Activated naive CD8-positive, alpha-beta T cell treated with anti-CD3 and anti-CD28 coated beads, Interleukin-2, amount 10 ng/mL, durations not matched to agents 7 days and 5 days (primary cell): ENCODE measurements around the gene PTPRN2. TPM values are rescaled to one million over a fixed set of nuclear protein-coding genes. Genes with fewer than 3 reads are reported as not detected.
"Not testable (repeated sequence)": the region's sequence is repeated elsewhere in the genome, so short reads cannot be mapped to it uniquely, and the experiment has no call there.

ENCODE experiments used
- ATAC-seq: fragments of 150-1000 bp; cut with Tn5 transposase; one replicate; pipeline ENCODE4 v1.10.0; 2021; ENCODE audit warnings: low read depth, moderate library complexity
- POLR2A ChIA-PET: fragments of 350-600 bp; sonication (Branson Sonifier 250); formaldehyde crosslinking; loops from one replicate; lab custom pipeline; 2021; ENCODE audit warnings: antibody characterized with exemption; lab: Charles Lee
- DNase-seq: peaks from one replicate; pipeline ENCODE4 v3.0.0; 2021
- H3K27ac Mint-ChIP-seq: one replicate; pipeline ENCODE4 v1.8.0; 2022; ENCODE audit warnings: mild to moderate bottlenecking, mixed read lengths
- H3K27me3 Mint-ChIP-seq: one replicate; pipeline ENCODE4 v1.8.0; 2022; ENCODE audit warnings: mild to moderate bottlenecking, moderate library complexity, mixed read lengths
- H3K36me3 Mint-ChIP-seq: one replicate; pipeline ENCODE4 v1.8.0; 2021; ENCODE audit warnings: mild to moderate bottlenecking, mixed read lengths
- H3K4me1 Mint-ChIP-seq: one replicate; pipeline ENCODE4 v1.8.0; 2021; ENCODE audit warnings: mixed read lengths
- H3K4me3 Mint-ChIP-seq: one replicate; pipeline ENCODE4 v1.8.0; 2022; ENCODE audit warnings: mild to moderate bottlenecking, moderate library complexity, mixed read lengths
- H3K9me3 Mint-ChIP-seq: one replicate; pipeline ENCODE4 v1.8.0; 2021; ENCODE audit warnings: mixed read lengths
- total RNA-seq, 2 experiments: library from RNA; stranded (reverse); gene quantifications; one replicate each; pipeline ENCODE4 v1.2.3, GENCODE V29; 2021

The PTPRN2 gene
- total RNA-seq, 2 experiments from 2014 or later: 4.5 to 4.9 TPM

DNA sequence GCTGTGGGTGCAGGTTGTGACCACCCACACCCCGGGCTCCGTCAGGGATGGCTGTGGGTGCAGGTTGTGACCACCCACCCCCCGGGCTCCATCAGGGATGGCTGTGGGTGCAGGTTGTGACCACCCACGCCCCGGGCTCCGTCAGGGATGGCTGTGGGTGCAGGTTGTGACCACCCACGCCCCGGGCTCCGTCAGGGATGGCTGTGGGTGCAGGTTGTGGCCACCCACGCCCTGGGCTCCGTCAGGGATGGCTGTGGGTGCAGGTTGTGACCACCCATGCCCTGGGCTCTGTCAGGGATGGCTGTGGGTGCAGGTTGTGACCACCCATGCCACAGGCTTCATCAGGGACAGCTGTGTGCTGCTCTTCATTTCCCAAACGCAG, 53.5 kb downstream of the PTPRN2 start:
- H3K9me3 Mint-ChIP-seq, H3K4me1 Mint-ChIP-seq, ATAC-seq, POLR2A ChIA-PET, H3K4me3 Mint-ChIP-seq, H3K27ac Mint-ChIP-seq, H3K27me3 Mint-ChIP-seq, DNase-seq, H3K36me3 Mint-ChIP-seq: not testable (repeated sequence)

DNA sequence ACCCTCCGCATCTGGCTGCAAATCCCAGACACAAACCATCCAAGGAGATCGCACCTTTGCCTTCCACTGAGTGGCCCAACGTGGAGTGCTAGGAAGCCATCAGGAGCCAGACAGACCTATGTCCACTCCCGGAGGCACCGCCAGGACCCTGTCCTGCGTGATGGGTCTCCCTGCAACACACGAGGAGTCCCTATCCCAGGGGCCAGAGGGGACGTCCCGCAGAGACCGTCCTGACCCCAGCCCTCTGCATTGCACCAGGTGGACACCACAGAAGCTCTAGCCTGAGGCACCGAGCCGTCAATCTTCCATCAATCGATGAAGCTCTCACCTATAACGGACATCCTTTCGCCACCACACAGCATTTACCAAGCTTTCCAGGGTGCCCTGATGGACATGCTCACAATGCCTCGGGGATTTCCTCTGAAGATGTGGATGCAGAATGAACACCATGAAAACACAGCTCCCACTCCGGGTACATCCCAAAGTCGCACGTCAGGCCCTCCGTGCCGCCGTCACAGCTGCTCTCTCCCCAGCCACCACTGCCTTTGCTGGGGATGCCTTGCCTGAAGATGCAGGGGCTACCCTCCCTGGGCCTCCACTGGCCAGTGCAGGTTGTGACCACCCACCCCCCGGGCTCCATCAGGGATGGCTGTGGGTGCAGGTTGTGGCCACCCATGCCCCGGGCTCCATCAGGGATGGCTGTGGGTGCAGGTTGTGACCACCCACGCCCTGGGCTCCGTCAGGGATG, 54.1 kb downstream of the PTPRN2 start:
- Mint-ChIP-seq H3K27ac (no peak overlapping the region), H3K27me3 (no peaks in the 10 kb centered on the region), H3K36me3 (no peaks in the 10 kb centered on the region), H3K4me3 (no peak overlapping the region), H3K4me1 (no peaks in the 10 kb centered on the region), H3K9me3 (peaks cover 2% of the 10 kb centered on the region)
- ATAC-seq (no peak), DNase-seq (no peak)
- POLR2A ChIA-PET: no interaction called here

DNA sequence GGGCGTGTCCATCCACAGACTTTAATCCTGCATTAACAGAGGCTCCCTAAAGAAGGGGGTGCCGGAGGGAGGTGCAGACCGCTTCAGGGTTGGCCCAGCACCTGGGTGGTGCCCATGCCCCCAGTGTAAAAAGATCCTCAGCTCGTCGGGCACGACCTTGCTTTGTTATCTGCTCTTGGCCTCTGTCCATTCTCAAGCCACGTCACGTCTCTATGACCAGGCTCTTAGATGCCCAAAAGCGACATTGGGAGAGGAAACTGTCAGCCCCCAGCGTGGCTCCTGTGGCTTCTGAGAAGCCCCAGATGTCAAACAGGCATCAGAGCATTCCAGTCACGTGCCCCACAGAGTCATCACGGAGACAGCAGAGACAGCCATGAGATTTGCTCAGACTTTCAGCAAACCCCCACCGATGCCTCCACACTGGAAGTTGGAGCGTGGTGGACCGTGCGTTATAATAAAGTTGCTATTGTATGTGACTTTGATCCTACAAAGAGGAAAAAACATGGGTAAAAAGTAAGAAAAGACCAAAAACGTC, 55.5 kb downstream of the PTPRN2 start:
- Mint-ChIP-seq H3K9me3 (peaks cover 2% of the 10 kb centered on the region), H3K4me1 (no peaks in the 10 kb centered on the region), H3K4me3 (no peak overlapping the region), H3K27me3 (no peaks in the 10 kb centered on the region), H3K27ac (no peak overlapping the region), H3K36me3 (no peaks in the 10 kb centered on the region)
- no peak for DNase-seq
- ATAC-seq: no peak
- POLR2A ChIA-PET: no interaction called here

- no peak overlapping the region for H3K27ac Mint-ChIP-seq
Observed at GRCh38 chr7:158531661-158532060, 56.0 kb downstream of the PTPRN2 start.

DNA sequence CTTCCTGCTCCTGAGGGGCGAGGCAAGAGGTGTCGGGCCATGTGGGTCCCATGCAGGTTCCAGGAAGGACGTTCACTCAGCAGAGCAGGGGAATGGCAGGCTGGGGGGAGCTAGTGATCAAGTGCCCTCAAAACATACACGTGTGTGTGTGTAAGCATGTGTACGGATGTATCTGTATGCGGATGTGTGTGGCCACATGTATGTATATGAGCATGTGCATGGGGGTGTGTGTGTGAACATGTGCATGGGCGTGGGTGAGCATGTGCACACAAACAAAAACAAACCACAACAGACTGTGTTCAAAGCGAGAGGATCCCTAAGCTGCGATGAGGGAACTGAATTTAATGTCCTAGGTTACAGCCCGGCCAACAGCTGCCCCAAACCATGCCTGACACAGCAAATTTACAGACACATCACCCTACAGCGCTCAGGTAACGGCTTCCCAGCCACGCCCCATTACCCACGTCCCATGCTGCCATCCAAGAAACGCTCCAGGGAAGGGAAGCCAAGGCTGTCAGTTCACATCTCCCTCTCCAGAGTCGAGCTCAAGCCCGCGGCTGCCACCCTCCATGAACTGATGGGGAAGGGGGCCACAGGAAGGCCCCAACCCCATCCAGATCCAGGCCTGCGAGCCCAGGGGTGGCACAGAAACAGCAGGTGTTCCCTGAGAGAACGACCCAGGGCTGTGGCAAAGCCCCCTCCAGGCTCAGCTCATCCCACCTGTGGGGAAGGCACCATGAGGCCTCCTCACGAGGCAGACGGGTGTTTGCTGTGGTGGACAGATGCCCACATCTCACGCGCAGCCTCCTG, 56.6 kb downstream of the PTPRN2 start:
- no peak overlapping the region for H3K27ac Mint-ChIP-seq
- no peaks in the 10 kb centered on the region for H3K4me1 Mint-ChIP-seq
- peaks cover 2% of the 10 kb centered on the region for H3K9me3 Mint-ChIP-seq
- no peak for ATAC-seq
- no peak for DNase-seq
- no peaks in the 10 kb centered on the region for H3K27me3 Mint-ChIP-seq
- H3K4me3 Mint-ChIP-seq: no peak overlapping the region
- H3K36me3 Mint-ChIP-seq: no peaks in the 10 kb centered on the region
- POLR2A ChIA-PET: no interaction called here

More at GRCh38 chr7:158531661-158532060, 56.0 kb downstream of the PTPRN2 start:
- POLR2A ChIA-PET: no interaction called here
- Mint-ChIP-seq H3K9me3 (peaks cover 2% of the 10 kb centered on the region), H3K4me1 (no peaks in the 10 kb centered on the region), H3K36me3 (no peaks in the 10 kb centered on the region), H3K4me3 (no peak overlapping the region), H3K27me3 (no peaks in the 10 kb centered on the region)
- no peak for DNase-seq
- no peak for ATAC-seq

DNA sequence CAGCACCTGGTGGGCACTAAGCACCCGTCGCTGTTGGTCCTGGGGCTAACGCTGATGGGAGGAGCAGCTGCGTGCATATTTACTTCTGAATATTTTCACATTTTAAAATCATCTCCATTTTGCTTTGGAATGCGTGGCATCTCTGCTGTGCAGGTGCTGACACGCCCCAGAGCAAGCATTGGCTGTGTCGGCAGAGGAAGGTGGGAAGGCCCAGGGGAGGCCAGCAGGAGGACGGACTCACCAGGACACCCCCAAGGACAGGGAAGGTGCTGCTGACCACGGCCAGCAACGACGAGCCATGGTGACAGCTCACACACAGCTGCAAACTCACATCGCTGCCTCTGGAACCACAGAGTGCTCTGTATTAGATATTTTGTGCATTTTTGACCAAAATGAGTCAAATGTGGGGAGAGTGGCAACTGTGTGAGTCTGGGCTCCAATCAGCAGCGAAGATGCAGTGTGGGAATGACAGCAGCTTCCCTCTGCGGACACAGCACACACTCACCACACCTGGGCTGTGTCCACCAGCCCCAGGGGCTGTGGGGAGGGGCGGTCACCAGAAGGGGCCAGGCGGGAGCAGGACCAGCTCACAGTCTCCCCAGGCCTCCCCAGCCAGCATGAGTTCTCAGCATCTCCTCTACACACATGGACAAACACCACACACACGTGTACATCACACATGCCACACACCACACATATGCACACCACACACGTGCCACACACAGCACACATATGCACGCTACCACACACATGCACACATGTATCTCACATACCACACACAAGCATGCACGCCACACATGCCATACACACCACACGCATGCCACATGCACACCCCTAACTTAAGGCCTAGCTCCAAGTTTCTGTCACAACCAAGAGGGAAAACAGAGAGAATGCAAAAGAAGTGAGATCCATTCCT, 58.2 kb downstream of the PTPRN2 start:
- peaks cover 2% of the 10 kb centered on the region for H3K27me3 Mint-ChIP-seq
- no peak for ATAC-seq
- no peaks in the 10 kb centered on the region for H3K36me3 Mint-ChIP-seq

GRCh38 chr7:158527915-158528502, 59.6 kb downstream of the PTPRN2 start:
- Mint-ChIP-seq H3K4me1 (no peaks in the 10 kb centered on the region), H3K27ac (no peak overlapping the region), H3K9me3 (no peaks in the 10 kb centered on the region), H3K4me3 (no peak overlapping the region), H3K36me3 (no peaks in the 10 kb centered on the region), H3K27me3 (peaks cover 2% of the 10 kb centered on the region)
- ATAC-seq (no peak), DNase-seq (no peak)
- POLR2A ChIA-PET: no interaction called here

More for the DNA sequence above, 58.2 kb downstream of the PTPRN2 start:
- DNase-seq: no peak
- Mint-ChIP-seq H3K27ac (no peak overlapping the region), H3K4me3 (no peak overlapping the region), H3K9me3 (no peaks in the 10 kb centered on the region), H3K4me1 (no peaks in the 10 kb centered on the region)
- POLR2A ChIA-PET: no interaction called here

DNA sequence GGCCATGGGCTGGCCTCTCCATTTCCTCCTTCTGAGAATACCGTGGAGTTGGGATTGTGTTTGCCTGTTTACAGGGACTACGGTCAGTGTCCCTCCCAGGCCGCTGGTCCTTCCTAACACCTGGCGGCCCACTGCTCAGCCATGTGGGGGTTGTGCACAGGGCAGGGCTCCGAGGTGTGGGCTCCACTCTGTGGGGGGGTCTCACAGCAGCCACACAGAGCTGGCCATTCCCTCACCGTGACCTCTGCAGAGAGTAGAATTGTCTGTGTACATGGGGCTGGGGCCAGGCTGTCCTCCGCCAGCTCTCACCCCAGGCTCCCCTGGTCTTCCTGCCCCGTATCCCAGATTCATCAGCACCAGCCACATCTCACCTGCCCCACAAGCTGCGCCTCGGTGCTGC, 60.1 kb downstream of the PTPRN2 start:
- Mint-ChIP-seq H3K4me3 (no peak overlapping the region), H3K9me3 (peaks cover 4% of the 10 kb centered on the region), H3K27me3 (peaks cover 2% of the 10 kb centered on the region), H3K36me3 (no peaks in the 10 kb centered on the region), H3K4me1 (no peaks in the 10 kb centered on the region), H3K27ac (no peak overlapping the region)
- POLR2A ChIA-PET: no interaction called here
- DNase-seq (no peak), ATAC-seq (no peak)

GRCh38 chr7:158527038-158527437, 60.6 kb downstream of the PTPRN2 start:
- Mint-ChIP-seq H3K4me3 (no peak overlapping the region), H3K9me3 (peaks cover 4% of the 10 kb centered on the region), H3K4me1 (no peaks in the 10 kb centered on the region), H3K36me3 (no peaks in the 10 kb centered on the region), H3K27ac (no peak overlapping the region), H3K27me3 (peaks cover 2% of the 10 kb centered on the region)
- POLR2A ChIA-PET: no interaction called here
- DNase-seq (no peak), ATAC-seq (no peak)

DNA sequence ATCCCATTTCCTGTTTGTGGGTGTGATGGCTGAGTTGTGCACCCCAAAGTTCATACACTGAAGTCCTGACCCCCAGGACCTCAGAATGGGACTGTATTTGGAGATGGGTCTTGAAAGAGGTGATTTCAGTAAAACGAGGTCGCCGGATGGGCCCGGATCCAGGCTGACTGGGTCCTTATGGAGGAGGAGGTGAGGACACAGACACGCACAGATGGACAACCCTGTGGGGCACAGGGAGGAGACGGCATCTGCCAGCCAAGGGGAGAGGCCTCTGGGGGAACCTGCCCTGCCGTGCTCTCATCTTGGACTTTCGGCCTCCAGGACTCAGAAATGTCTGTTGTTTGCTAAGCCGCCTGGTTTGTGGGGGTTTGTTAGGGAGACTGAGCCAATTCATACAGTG, 61.1 kb downstream of the PTPRN2 start:
- peaks cover 2% of the 10 kb centered on the region for H3K27me3 Mint-ChIP-seq
- H3K27ac Mint-ChIP-seq: no peak overlapping the region
- H3K36me3 Mint-ChIP-seq: no peaks in the 10 kb centered on the region
- H3K4me3 Mint-ChIP-seq: no peak overlapping the region
- ATAC-seq (no peak), DNase-seq (no peak)
- POLR2A ChIA-PET: no interaction called here
- H3K4me1 Mint-ChIP-seq: no peaks in the 10 kb centered on the region
- peaks cover 4% of the 10 kb centered on the region for H3K9me3 Mint-ChIP-seq

DNA sequence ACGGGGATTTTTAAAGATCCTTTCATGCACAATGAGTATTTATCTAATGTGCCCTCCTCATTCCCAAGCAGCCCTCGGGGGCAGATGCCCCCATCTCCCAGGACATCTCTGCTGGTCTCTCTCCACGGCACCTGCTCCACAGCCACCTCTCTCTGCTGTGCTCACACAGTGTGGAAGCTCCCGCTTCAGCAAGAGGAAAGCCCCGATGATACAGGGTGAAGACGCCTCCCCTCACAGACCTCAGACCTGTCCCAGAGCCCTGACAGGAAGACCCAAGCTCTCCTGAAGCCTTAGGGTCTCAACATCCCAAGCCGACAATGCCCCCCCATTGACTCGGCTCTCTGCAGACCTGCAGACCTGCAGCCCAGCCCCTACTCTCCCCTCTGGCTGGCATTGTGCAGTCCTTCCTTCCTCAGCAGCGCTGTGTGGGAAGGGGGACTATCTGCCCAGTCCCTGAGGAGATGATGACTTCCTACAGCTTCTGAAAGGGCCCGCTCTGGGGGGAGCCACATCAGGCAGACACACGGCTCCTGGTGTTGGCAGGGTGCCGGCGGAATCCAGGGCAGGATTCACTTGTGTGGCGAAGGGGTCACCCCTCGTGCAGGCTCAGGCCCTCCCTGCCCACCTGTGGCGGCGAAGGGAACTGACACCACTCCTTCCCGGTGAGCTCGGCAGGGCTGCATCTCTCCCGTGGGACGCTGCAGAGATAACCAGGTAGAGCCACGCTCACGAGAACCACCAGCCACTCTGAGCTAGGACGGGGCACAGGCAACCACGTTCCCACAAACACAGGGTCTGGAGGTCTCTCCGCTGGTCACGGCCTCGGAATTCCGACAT, 61.8 kb downstream of the PTPRN2 start:
- Mint-ChIP-seq H3K27me3 (peaks cover 2% of the 10 kb centered on the region), H3K27ac (no peak overlapping the region), H3K9me3 (peaks cover 4% of the 10 kb centered on the region), H3K36me3 (no peaks in the 10 kb centered on the region), H3K4me1 (no peaks in the 10 kb centered on the region), H3K4me3 (no peak overlapping the region)
- POLR2A ChIA-PET: no interaction called here
- no peak for DNase-seq
- ATAC-seq: no peak
